OCI-LY7 (cell line): ENCODE measurements around the gene RAD9A.

Source experiments
- CTCF ChIP-seq: fragments of 200-600 bp; sonication (generic); conservative IDR thresholded peaks from 2 replicates; pipeline ENCODE4 v1.5.1; 2014; ENCODE audit warnings: mild to moderate bottlenecking, antibody characterized with exemption, low read length, moderate library complexity, mixed read lengths
- EZH2phosphoT487 ChIP-seq: fragments of 200-600 bp; sonication (generic); IDR thresholded peaks from 2 replicates; pipeline ENCODE4 v1.6.1; 2018; ENCODE audit warnings: low read depth, borderline replicate concordance, mild to moderate bottlenecking, mixed run types, antibody characterized with exemption, low read length, moderate library complexity, mixed read lengths

GRCh38 chr11:67352546-67353316 lies 39.1 kb upstream of the RAD9A start:
- TF ChIP-seq CTCF (no peak), EZH2phosphoT487 (no peak)
